Measurements from ENCODE around the gene RNF31. TPM values are rescaled to one million over a fixed set of nuclear protein-coding genes. Genes with fewer than 3 reads are reported as not detected.

RNF31 gene
- total and polyA plus RNA-seq, 9 donors, result 19.2 to 74.4 (median 52.3) TPM

- peak overlapping the region; percentile 80 to 99 for H3K27ac ChIP-seq
- no peaks in the 10 kb centered on the region for H3K9me3 ChIP-seq
- intact Hi-C loops (cut with DNase I), result no loop called here
- TF ChIP-seq, protein P1, sequence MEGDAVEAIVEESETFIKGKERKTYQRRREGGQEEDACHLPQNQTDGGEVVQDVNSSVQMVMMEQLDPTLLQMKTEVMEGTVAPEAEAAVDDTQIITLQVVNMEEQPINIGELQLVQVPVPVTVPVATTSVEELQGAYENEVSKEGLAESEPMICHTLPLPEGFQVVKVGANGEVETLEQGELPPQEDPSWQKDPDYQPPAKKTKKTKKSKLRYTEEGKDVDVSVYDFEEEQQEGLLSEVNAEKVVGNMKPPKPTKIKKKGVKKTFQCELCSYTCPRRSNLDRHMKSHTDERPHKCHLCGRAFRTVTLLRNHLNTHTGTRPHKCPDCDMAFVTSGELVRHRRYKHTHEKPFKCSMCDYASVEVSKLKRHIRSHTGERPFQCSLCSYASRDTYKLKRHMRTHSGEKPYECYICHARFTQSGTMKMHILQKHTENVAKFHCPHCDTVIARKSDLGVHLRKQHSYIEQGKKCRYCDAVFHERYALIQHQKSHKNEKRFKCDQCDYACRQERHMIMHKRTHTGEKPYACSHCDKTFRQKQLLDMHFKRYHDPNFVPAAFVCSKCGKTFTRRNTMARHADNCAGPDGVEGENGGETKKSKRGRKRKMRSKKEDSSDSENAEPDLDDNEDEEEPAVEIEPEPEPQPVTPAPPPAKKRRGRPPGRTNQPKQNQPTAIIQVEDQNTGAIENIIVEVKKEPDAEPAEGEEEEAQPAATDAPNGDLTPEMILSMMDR (IDR thresholded peaks at IDR 0.05), result no peak
- TF ChIP-seq EP300 (IDR thresholded peaks at IDR 0.05), result no peak
- no peak for TF ChIP-seq POLR2A (IDR thresholded peaks at IDR 0.05)
- DNase-seq, result no peak
- H3K4me1 ChIP-seq (ENCODE audit: insufficient read depth), result peaks cover 4% of the 10 kb centered on the region
- WGBS, 3 donors, result 41 to 51% (median 45%) methylated on average over 8 of the region's 8 CpGs
- no peaks in the 10 kb centered on the region for H3K36me3 ChIP-seq
- H3K27me3 ChIP-seq, result no peaks in the 10 kb centered on the region
- H3K4me3 ChIP-seq, result peak overlapping the region; percentile 97
These were observed 47.5 kb downstream of the RNF31 start for GRCh38 chr14:24194873-24195185.

GRCh38 chr14:24195186-24196070 is 48.1 kb downstream of the RNF31 start, which contains the start of gene TM9SF1:
Gene TM9SF1, minus strand, starts transcription at chr14:24195441. Its CDS starts 422 bp downstream, at chr14:24195019.
- H3K27me3 ChIP-seq, result no peaks in the 10 kb centered on the region
- peak within 1 kb of the TSS; percentile 97 for H3K4me3 ChIP-seq
- intact Hi-C loops (cut with DNase I), result no loop called here
- peaks cover 4% of the 10 kb centered on the region for H3K4me1 ChIP-seq (ENCODE audit: insufficient read depth)
- no peaks in the 10 kb centered on the region for H3K36me3 ChIP-seq
- peak; percentile 86 to 94 (median 89) for DNase-seq
- TF ChIP-seq EP300 (IDR thresholded peaks at IDR 0.05), result no peak
- TF ChIP-seq POLR2A (IDR thresholded peaks at IDR 0.05), result peak; percentile 69
- TF ChIP-seq, protein P1 (IDR thresholded peaks at IDR 0.05), result peak in 1 of 3 donors; percentile 10
- 0 to 1% (median 1%) methylated on average over 51 to 89 of the region's 89 CpGs for WGBS, 3 donors
- H3K9me3 ChIP-seq, result no peaks in the 10 kb centered on the region
- H3K27ac ChIP-seq, result peak within 1 kb of the TSS; percentile 80 to 99

DNA sequence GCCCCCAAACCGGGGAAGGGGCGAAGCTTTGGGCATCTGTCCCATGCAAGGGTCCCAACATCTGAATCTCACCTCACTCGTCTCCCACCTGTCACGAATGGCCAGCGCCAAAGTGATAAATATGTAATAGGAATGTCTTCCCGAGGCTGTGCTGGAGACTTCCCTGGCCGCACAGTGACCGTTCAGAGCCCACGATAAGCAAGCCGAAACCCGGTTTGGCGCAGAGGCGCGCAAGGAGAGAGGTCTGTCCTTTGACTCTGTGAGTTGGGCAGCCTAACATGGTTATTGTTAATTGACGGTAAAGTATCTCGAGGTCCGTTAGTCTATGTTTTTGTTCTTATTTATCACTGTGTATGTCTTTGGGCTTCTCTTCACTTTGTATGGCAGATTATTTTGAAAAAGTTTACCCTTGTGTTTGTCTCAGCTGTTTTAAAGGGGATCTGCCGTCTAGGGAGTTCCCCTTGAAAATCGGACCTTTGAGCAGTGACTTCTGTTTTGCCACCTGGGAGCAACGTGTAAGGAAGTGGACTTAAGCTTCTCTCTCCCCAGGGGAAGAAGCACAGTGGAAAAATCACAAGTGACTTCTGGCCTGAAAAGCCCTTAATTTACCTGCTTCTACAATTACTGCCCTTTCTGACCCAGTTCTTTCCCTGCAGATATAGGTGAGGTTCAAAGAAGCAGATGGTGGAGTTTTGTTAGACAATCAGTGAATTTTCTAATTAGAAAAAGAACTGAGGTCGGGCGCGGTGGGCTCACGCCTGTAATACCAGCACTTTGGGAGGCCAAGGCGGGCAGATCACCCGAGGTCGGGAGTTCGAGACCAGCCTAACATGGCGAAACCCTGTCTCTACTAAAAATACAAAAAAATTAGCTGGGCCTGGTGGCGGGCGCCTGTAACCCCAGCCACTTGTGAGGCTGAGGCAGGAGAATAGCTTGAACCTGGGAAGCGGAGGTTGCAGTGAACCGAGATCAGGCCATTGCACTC is 49.1 kb downstream of the RNF31 start:
- 32 to 35% (median 32%) methylated on average over 33 of the region's 33 CpGs for WGBS, 3 donors
- H3K9me3 ChIP-seq, result no peaks in the 10 kb centered on the region
- H3K4me1 ChIP-seq (ENCODE audit: insufficient read depth), result peaks cover 4% of the 10 kb centered on the region
- no peaks in the 10 kb centered on the region for H3K27me3 ChIP-seq
- TF ChIP-seq POLR2A (IDR thresholded peaks at IDR 0.05) (no peak), EP300 (IDR thresholded peaks at IDR 0.05) (no peak)
- TF ChIP-seq, protein P1 (IDR thresholded peaks at IDR 0.05), result no peak
- peak in 1 of 5 donors; percentile 36 for DNase-seq
- intact Hi-C loops (cut with DNase I), result no loop called here
- peak overlapping the region; percentile 80 to 99 for H3K27ac ChIP-seq
- no peaks in the 10 kb centered on the region for H3K36me3 ChIP-seq
- peak overlapping the region; percentile 97 for H3K4me3 ChIP-seq

- TF ChIP-seq POLR2A (IDR thresholded peaks at IDR 0.05) (no peak), EP300 (IDR thresholded peaks at IDR 0.05) (no peak)
- TF ChIP-seq, protein P1 (IDR thresholded peaks at IDR 0.05), result no peak
- Histone ChIP-seq H3K9me3 (no peaks in the 10 kb centered on the region), H3K27ac (no peak overlapping the region), H3K36me3 (no peaks in the 10 kb centered on the region), H3K4me3 (no peak overlapping the region), H3K4me1 (ENCODE audit: insufficient read depth) (peaks cover 4% of the 10 kb centered on the region), H3K27me3 (no peaks in the 10 kb centered on the region)
- WGBS, 3 donors, result 86 to 94% (median 92%) methylated on average over 2 of the region's 2 CpGs
- DNase-seq, result no peak
- intact Hi-C loops (cut with DNase I), result no loop called here
These were observed 49.8 kb downstream of the RNF31 start for GRCh38 chr14:24197056-24197450.

Data from ovary (tissue), 9 donors.